Measurements from ENCODE around the gene MYO18B.
"Not testable (repeated sequence)": the region's sequence is repeated elsewhere in the genome, so short reads cannot be mapped to it uniquely, and the experiment has no call there.

MYO18B gene

DNA sequence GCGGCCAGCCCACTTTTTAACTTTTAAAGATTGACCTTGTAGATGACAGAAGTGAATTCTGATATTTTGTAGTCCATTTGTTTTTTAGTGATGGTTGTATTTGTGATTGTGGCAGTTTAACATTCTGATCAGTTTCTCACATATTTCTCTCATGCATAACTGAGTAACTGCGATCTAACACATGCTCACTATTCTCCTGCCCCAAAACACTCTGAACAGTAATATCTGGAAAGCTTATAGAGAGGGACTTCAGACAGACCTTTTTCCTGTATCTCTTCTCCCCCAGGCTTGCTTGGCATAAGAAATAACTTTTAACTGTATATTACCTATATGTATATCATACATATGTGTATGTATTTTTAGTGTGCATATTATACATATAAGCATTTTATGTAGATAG lies 37.3 kb upstream of the MYO18B start:
- no peak for TF ChIP-seq EZH2phosphoT487 (conservative IDR thresholded peaks at IDR 0.05; ENCODE audit: low read length)
- TF ChIP-seq, protein P1, sequence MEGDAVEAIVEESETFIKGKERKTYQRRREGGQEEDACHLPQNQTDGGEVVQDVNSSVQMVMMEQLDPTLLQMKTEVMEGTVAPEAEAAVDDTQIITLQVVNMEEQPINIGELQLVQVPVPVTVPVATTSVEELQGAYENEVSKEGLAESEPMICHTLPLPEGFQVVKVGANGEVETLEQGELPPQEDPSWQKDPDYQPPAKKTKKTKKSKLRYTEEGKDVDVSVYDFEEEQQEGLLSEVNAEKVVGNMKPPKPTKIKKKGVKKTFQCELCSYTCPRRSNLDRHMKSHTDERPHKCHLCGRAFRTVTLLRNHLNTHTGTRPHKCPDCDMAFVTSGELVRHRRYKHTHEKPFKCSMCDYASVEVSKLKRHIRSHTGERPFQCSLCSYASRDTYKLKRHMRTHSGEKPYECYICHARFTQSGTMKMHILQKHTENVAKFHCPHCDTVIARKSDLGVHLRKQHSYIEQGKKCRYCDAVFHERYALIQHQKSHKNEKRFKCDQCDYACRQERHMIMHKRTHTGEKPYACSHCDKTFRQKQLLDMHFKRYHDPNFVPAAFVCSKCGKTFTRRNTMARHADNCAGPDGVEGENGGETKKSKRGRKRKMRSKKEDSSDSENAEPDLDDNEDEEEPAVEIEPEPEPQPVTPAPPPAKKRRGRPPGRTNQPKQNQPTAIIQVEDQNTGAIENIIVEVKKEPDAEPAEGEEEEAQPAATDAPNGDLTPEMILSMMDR (IDR thresholded peaks at IDR 0.05; ENCODE audit: insufficient read depth, low read length, poor library complexity, severe bottlenecking), result no peak
- H3K27ac ChIP-seq (ENCODE audit: low read depth, low read length), result no peak overlapping the region
- H3K27me3 ChIP-seq (ENCODE audit: low read length), result no peaks in the 10 kb centered on the region
- no peaks in the 10 kb centered on the region for H4K20me1 ChIP-seq (ENCODE audit: low read depth, low read length)
- no peaks in the 10 kb centered on the region for H3K9me3 ChIP-seq (ENCODE audit: insufficient read depth, low read length)
- no peak overlapping the region for H3K4me3 ChIP-seq (ENCODE audit: insufficient read depth, low read length, poor library complexity, severe bottlenecking)
- no peaks in the 10 kb centered on the region for H3K79me2 ChIP-seq (ENCODE audit: insufficient read depth, low read length)
- H3K9ac ChIP-seq (ENCODE audit: low read length), result no peak overlapping the region
- no peaks in the 10 kb centered on the region for H3K36me3 ChIP-seq (ENCODE audit: low read length)
- H3K4me2 ChIP-seq (ENCODE audit: low read depth, low read length, poor library complexity, severe bottlenecking), result no peak overlapping the region
- no peaks in the 10 kb centered on the region for H3F3A ChIP-seq (ENCODE audit: insufficient read depth)
- H2AFZ ChIP-seq (ENCODE audit: low read depth, low read length, severe bottlenecking), result no peak overlapping the region
- no peaks in the 10 kb centered on the region for H3K9me2 ChIP-seq (replicated peaks; ENCODE audit: insufficient read depth, low read length)

DNA sequence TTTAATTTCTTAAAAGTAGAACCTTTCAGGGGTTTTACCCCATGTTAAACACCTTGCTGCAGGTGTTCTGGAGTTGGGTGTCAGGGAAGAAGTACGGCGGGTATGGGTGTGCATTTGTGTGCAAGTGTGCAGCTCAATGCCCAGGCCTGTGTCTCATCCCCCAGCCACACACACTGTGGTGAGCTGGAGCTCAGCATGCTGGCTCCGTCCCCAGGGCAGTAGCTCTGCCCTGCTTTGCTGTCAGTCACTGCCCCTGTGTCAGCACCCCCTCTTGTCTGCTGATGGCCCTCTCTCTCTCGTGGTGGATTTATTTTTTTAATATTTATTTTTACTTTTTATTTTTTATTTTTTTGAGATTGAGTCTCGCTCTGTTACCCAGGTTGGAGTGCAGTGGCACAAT lies 35.8 kb upstream of the MYO18B start:
- TF ChIP-seq EZH2phosphoT487 (conservative IDR thresholded peaks at IDR 0.05; ENCODE audit: low read length), result no peak
- TF ChIP-seq, protein P1 (IDR thresholded peaks at IDR 0.05; ENCODE audit: insufficient read depth, low read length, poor library complexity, severe bottlenecking), result no peak
- no peak overlapping the region for H3K9ac ChIP-seq (ENCODE audit: low read length)
- H3K79me2 ChIP-seq (ENCODE audit: insufficient read depth, low read length), result no peaks in the 10 kb centered on the region
- H3K27ac ChIP-seq (ENCODE audit: low read depth, low read length), result no peak overlapping the region
- no peaks in the 10 kb centered on the region for H3K9me2 ChIP-seq (replicated peaks; ENCODE audit: insufficient read depth, low read length)
- H3K36me3 ChIP-seq (ENCODE audit: low read length), result no peaks in the 10 kb centered on the region
- no peaks in the 10 kb centered on the region for H3K9me3 ChIP-seq (ENCODE audit: insufficient read depth, low read length)
- no peaks in the 10 kb centered on the region for H3K27me3 ChIP-seq (ENCODE audit: low read length)
- H2AFZ ChIP-seq (ENCODE audit: low read depth, low read length, severe bottlenecking), result no peak overlapping the region
- H4K20me1 ChIP-seq (ENCODE audit: low read depth, low read length), result no peaks in the 10 kb centered on the region
- no peak overlapping the region for H3K4me2 ChIP-seq (ENCODE audit: low read depth, low read length, poor library complexity, severe bottlenecking)
- no peak overlapping the region for H3K4me3 ChIP-seq (ENCODE audit: insufficient read depth, low read length, poor library complexity, severe bottlenecking)
- no peaks in the 10 kb centered on the region for H3F3A ChIP-seq (ENCODE audit: insufficient read depth)

DNA sequence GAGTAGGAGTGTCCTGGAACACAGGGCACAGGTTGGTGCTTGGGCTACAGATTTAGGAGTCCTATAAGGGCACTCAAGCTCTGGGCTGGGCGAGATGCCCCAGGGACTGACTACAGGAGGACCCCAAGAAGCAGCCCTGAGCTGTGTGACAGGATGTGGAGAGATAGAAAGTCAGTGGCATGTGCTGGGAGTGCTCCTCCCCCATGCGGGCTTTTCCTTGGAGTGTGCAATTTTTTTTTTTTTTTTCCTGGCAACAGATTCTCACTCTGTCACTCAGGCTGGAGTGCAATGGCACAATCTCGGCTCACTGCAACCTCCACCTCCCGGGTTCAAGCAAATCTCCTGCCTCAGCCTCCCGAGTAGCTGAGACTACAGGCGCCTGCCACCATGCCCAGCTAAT lies 33.6 kb upstream of the MYO18B start:
- not testable (repeated sequence) for H3K27me3 ChIP-seq (ENCODE audit: low read length); H3K4me2 ChIP-seq (ENCODE audit: low read depth, low read length, poor library complexity, severe bottlenecking); H3K27ac ChIP-seq (ENCODE audit: low read depth, low read length); H3K9me3 ChIP-seq (ENCODE audit: insufficient read depth, low read length); H3F3A ChIP-seq (ENCODE audit: insufficient read depth); H3K9me2 ChIP-seq (replicated peaks; ENCODE audit: insufficient read depth, low read length); H2AFZ ChIP-seq (ENCODE audit: low read depth, low read length, severe bottlenecking); H3K4me3 ChIP-seq (ENCODE audit: insufficient read depth, low read length, poor library complexity, severe bottlenecking); H4K20me1 ChIP-seq (ENCODE audit: low read depth, low read length); H3K9ac ChIP-seq (ENCODE audit: low read length); H3K79me2 ChIP-seq (ENCODE audit: insufficient read depth, low read length); H3K36me3 ChIP-seq (ENCODE audit: low read length)

GRCh38 chr22:25709758-25710157 lies 32.2 kb upstream of the MYO18B start:
- Histone ChIP-seq H3K36me3 (ENCODE audit: low read length) (no peaks in the 10 kb centered on the region), H3K9me3 (ENCODE audit: insufficient read depth, low read length) (no peaks in the 10 kb centered on the region), H3K27ac (ENCODE audit: low read depth, low read length) (no peak overlapping the region), H4K20me1 (ENCODE audit: low read depth, low read length) (no peaks in the 10 kb centered on the region), H3F3A (ENCODE audit: insufficient read depth) (no peaks in the 10 kb centered on the region), H3K27me3 (ENCODE audit: low read length) (no peaks in the 10 kb centered on the region), H2AFZ (ENCODE audit: low read depth, low read length, severe bottlenecking) (no peak overlapping the region), H3K79me2 (ENCODE audit: insufficient read depth, low read length) (no peaks in the 10 kb centered on the region), H3K4me3 (ENCODE audit: insufficient read depth, low read length, poor library complexity, severe bottlenecking) (no peak overlapping the region), H3K9ac (ENCODE audit: low read length) (no peak overlapping the region), H3K9me2 (replicated peaks; ENCODE audit: insufficient read depth, low read length) (no peaks in the 10 kb centered on the region), H3K4me2 (ENCODE audit: low read depth, low read length, poor library complexity, severe bottlenecking) (no peak overlapping the region)
- TF ChIP-seq, protein P1 (IDR thresholded peaks at IDR 0.05; ENCODE audit: insufficient read depth, low read length, poor library complexity, severe bottlenecking), result no peak

Measured in SU-DHL-6 (cell line).